GM23338 (cell line): ENCODE data around the gene TNC. TPM values are rescaled to one million over a fixed set of nuclear protein-coding genes. Genes with fewer than 3 reads are reported as not detected.

Experiments used
- ATAC-seq: fragments of 200-7000 bp; cut with Tn5 transposase; 3 replicates; pipeline ENCODE4 v1.9.1; 2020
- DNase-seq: peaks from one replicate; pipeline ENCODE4 v3.0.0-alpha.2; 2015; ENCODE audit warnings: low spot score
- H2AFZ ChIP-seq: fragments of 200-600 bp; sonication (generic); 2 replicates; pipeline ENCODE4 v1.8.0; 2016; ENCODE audit warnings: antibody characterized with exemption, mild to moderate bottlenecking, moderate library complexity
- H3F3A ChIP-seq: fragments of 200-600 bp; sonication (generic); replicated peaks from 2 replicates; pipeline ENCODE4 v1.8.0; 2017; ENCODE audit warnings: antibody characterized with exemption, mixed run types, low read depth
- H3K27ac ChIP-seq: fragments of 200-600 bp; sonication (generic); 2 replicates; pipeline ENCODE4 v1.6.1; 2016; ENCODE audit warnings: low read depth
- H3K27me3 ChIP-seq: fragments of 200-600 bp; sonication (generic); 2 replicates; pipeline ENCODE4 v1.8.0; 2016; ENCODE audit warnings: mild to moderate bottlenecking, mixed run types, moderate library complexity; ENCODE audit not compliant: insufficient read depth
- H3K36me3 ChIP-seq: fragments of 200-600 bp; sonication (generic); 2 replicates; pipeline ENCODE4 v1.8.0; 2016; ENCODE audit warnings: mild to moderate bottlenecking; ENCODE audit not compliant: insufficient read depth
- H3K4me1 ChIP-seq: fragments of 200-600 bp; sonication (generic); 2 replicates; pipeline ENCODE4 v1.8.0; 2016; ENCODE audit warnings: mild to moderate bottlenecking, moderate library complexity; ENCODE audit not compliant: insufficient read depth
- H3K4me2 ChIP-seq: fragments of 200-600 bp; sonication (generic); 2 replicates; pipeline ENCODE4 v1.7.1; 2017; ENCODE audit warnings: mixed run types
- H3K4me3 ChIP-seq: fragments of 200-600 bp; sonication (generic); 2 replicates; pipeline ENCODE4 v1.6.1; 2016; ENCODE audit warnings: mixed run types
- H3K79me2 ChIP-seq: fragments of 200-600 bp; sonication (generic); replicated peaks from 2 replicates; pipeline ENCODE4 v1.8.0; 2017; ENCODE audit warnings: mild to moderate bottlenecking; ENCODE audit not compliant: insufficient read depth
- H3K9me2 ChIP-seq: fragments of 200-600 bp; sonication (generic); 2 replicates; pipeline ENCODE4 v1.8.0; 2017; ENCODE audit not compliant: insufficient read depth
- H4K20me1 ChIP-seq: fragments of 200-600 bp; sonication (generic); replicated peaks from 2 replicates; pipeline ENCODE4 v1.8.0; 2017; ENCODE audit warnings: mild to moderate bottlenecking; ENCODE audit not compliant: insufficient read depth
- H3K27ac Mint-ChIP-seq: 2 replicates; pipeline ENCODE4 v1.8.0; 2020; ENCODE audit warnings: inconsistent platforms, mild to moderate bottlenecking, moderate library complexity, mixed read lengths
- H3K27me3 Mint-ChIP-seq: 3 replicates; pipeline ENCODE4 v1.8.0; 2022; ENCODE audit warnings: low read depth, mild to moderate bottlenecking, moderate library complexity, mixed read lengths, inconsistent platforms; ENCODE audit not compliant: insufficient read depth, poor library complexity
- H3K36me3 Mint-ChIP-seq: 3 replicates; pipeline ENCODE4 v1.8.0; 2021; ENCODE audit warnings: low read depth, mild to moderate bottlenecking, inconsistent platforms, moderate library complexity, mixed read lengths
- H3K4me1 Mint-ChIP-seq: 3 replicates; pipeline ENCODE4 v1.8.0; 2020; ENCODE audit warnings: mild to moderate bottlenecking, inconsistent platforms, mixed read lengths
- H3K4me3 Mint-ChIP-seq: 3 replicates; pipeline ENCODE4 v1.8.0; 2021; ENCODE audit warnings: moderate library complexity, mild to moderate bottlenecking, inconsistent platforms, mixed read lengths
- H3K9me3 Mint-ChIP-seq: 3 replicates; pipeline ENCODE4 v1.8.0; 2020; ENCODE audit warnings: moderate library complexity, mild to moderate bottlenecking, inconsistent platforms, mixed read lengths
- CREB1 ChIP-seq: fragments of 250-450 bp; sonication (Bioruptor Pico); IDR thresholded peaks from 2 replicates; pipeline ENCODE4 v1.5.0; 2020; ENCODE audit warnings: low read depth, mild to moderate bottlenecking, moderate library complexity
- EZH2 ChIP-seq: fragments of 200-600 bp; sonication (generic); IDR thresholded peaks from one replicate; pipeline ENCODE4 v1.8.0; 2017; ENCODE audit warnings: antibody characterized with exemption, mild to moderate bottlenecking, low read depth; ENCODE audit not compliant: unreplicated experiment
- POLR2AphosphoS5 ChIP-seq: IDR thresholded peaks from 2 replicates; pipeline ENCODE4 v1.6.1; 2016; ENCODE audit warnings: antibody characterized with exemption, low read depth
- STAT1 ChIP-seq: IDR thresholded peaks from one replicate; pipeline ENCODE4 v1.6.1; 2016; ENCODE audit warnings: antibody characterized with exemption; ENCODE audit not compliant: unreplicated experiment
- ZNF331 ChIP-seq: fragments of 250-450 bp; sonication (Bioruptor Pico); IDR thresholded peaks from 2 replicates; pipeline ENCODE4 v1.5.0; 2020; ENCODE audit warnings: low read depth, mild to moderate bottlenecking, moderate library complexity
- ZNF462 ChIP-seq: fragments of 250-450 bp; sonication (Bioruptor Pico); IDR thresholded peaks from 2 replicates; pipeline ENCODE4 v1.5.0; 2020; ENCODE audit warnings: mild to moderate bottlenecking, moderate library complexity
- polyA plus RNA-seq: library from polyadenylated mRNA; unstranded; fragments of >200 nt; fragmentation: Nextera tagmentation; extraction: Ambion mirVana; gene quantifications from 2 replicates; pipeline ENCODE4 v1.2.1, GENCODE V29; 2016
- total RNA-seq: library from RNA; depleted of rRNA; stranded (reverse); fragments of >200 nt; shearing (Covaris generic); gene quantifications from 2 replicates; pipeline ENCODE4 v1.2.3, GENCODE V29; 2014
- TF ChIP-seq, protein P1 (sequence below): IDR thresholded peaks from 2 replicates; pipeline ENCODE4 v1.6.1; 2016; ENCODE audit warnings: antibody characterized with exemption

Gene TNC
- total and polyA plus RNA-seq, 2 experiments from 2014 or later = 0.89 to 2.7 TPM

- TF ChIP-seq ZNF462 (CRISPR knock-in tag) = no peak
- no peak for TF ChIP-seq POLR2AphosphoS5
- no peak for TF ChIP-seq CREB1
- no peak for TF ChIP-seq STAT1
- TF ChIP-seq, protein P1, sequence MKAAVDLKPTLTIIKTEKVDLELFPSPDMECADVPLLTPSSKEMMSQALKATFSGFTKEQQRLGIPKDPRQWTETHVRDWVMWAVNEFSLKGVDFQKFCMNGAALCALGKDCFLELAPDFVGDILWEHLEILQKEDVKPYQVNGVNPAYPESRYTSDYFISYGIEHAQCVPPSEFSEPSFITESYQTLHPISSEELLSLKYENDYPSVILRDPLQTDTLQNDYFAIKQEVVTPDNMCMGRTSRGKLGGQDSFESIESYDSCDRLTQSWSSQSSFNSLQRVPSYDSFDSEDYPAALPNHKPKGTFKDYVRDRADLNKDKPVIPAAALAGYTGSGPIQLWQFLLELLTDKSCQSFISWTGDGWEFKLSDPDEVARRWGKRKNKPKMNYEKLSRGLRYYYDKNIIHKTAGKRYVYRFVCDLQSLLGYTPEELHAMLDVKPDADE = no peak
Observed at GRCh38 chr9:115033800-115034199, 84.2 kb downstream of the TNC start (continued).

GRCh38 chr9:115032296-115032695 lies 85.7 kb downstream of the TNC start:
- H4K20me1 ChIP-seq = no peaks in the 10 kb centered on the region
- no peak overlapping the region for H3K4me3 Mint-ChIP-seq
- H2AFZ ChIP-seq = no peak overlapping the region
- no peaks in the 10 kb centered on the region for H3K79me2 ChIP-seq
- peaks cover 3% of the 10 kb centered on the region for H3K27me3 Mint-ChIP-seq
- H3K27ac ChIP-seq = no peak overlapping the region
- no peak for DNase-seq
- H3K4me3 ChIP-seq = no peak overlapping the region
- no peak overlapping the region for H3K4me2 ChIP-seq
- no peak overlapping the region for H3K27ac Mint-ChIP-seq
- H3K9me2 ChIP-seq = no peaks in the 10 kb centered on the region; the same call in 1 of the 2 replicates
- H3K4me1 Mint-ChIP-seq = no peaks in the 10 kb centered on the region; the same call in 2 of the 3 replicates
- no peaks in the 10 kb centered on the region for H3K36me3 ChIP-seq
- H3F3A ChIP-seq = no peaks in the 10 kb centered on the region
- no peaks in the 10 kb centered on the region for H3K9me3 Mint-ChIP-seq
- no peaks in the 10 kb centered on the region for H3K27me3 ChIP-seq
- no peak for ATAC-seq
- no peaks in the 10 kb centered on the region for H3K4me1 ChIP-seq
- no peaks in the 10 kb centered on the region for H3K36me3 Mint-ChIP-seq
- TF ChIP-seq, protein P1 = no peak
- TF ChIP-seq POLR2AphosphoS5 (no peak), ZNF331 (no peak), ZNF462 (CRISPR knock-in tag) (no peak), EZH2 (no peak)
